H1 (cell line): ENCODE measurements around the gene NDUFV1. TPM values are rescaled to one million over a fixed set of nuclear protein-coding genes. Genes with fewer than 3 reads are reported as not detected.

Experiments used
- CTCF ChIA-PET: fragments of 300-600 bp; sonication (Branson Sonifier 250); formaldehyde crosslinking; loops from one replicate; lab custom pipeline; 2021; ENCODE audit not compliant: partially characterized antibody; lab: Charles Lee
- POLR2A ChIA-PET: fragments of 300-600 bp; sonication (Branson Sonifier 250); formaldehyde crosslinking; loops from one replicate; lab custom pipeline; 2021; ENCODE audit warnings: inconsistent platforms; ENCODE audit not compliant: partially characterized antibody; lab: Charles Lee
- DNase-seq, 2 experiments: peaks; one replicate each; pipeline versions ENCODE4 v3.0.0 to v3.0.0-alpha.2; 2010 to 2022; ENCODE audit warnings: low spot score in 2 of 2, low read depth in 1 of 2, mixed read lengths in 1 of 2
- FAIRE-seq: peaks from 2 replicates; lab custom pipeline; 2011; peaks lifted over from hg19 to GRCh38; lab: Jason Lieb, UNC
- H2AFZ ChIP-seq: 2 replicates; pipeline ENCODE4 v1.8.1; 2012; ENCODE audit warnings: low read length, inconsistent platforms
- H2AK5ac ChIP-seq: 2 replicates; pipeline ENCODE4 v1.6.1; 2013; ENCODE audit warnings: low read depth, low read length
- H2BK120ac ChIP-seq: replicated peaks from 2 replicates; pipeline ENCODE3; 2013; ENCODE audit warnings: low read depth, low read length, inconsistent platforms
- H2BK12ac ChIP-seq: 2 replicates; pipeline ENCODE4 v1.6.1; 2013; ENCODE audit warnings: low read depth, low read length
- H2BK15ac ChIP-seq: 2 replicates; pipeline ENCODE4 v1.6.1; 2013; ENCODE audit warnings: low read length
- H2BK20ac ChIP-seq: 2 replicates; pipeline ENCODE4 v1.6.1; 2013; ENCODE audit warnings: low read length
- H2BK5ac ChIP-seq: 2 replicates; pipeline ENCODE4 v1.6.1; 2013; ENCODE audit warnings: low read depth, low read length
- H3K14ac ChIP-seq: 2 replicates; pipeline ENCODE4 v1.6.1; 2013; ENCODE audit warnings: inconsistent platforms; ENCODE audit not compliant: insufficient read length
- H3K18ac ChIP-seq: 2 replicates; pipeline ENCODE4 v1.6.1; 2013; ENCODE audit warnings: low read length; ENCODE audit errors: extremely low read depth
- H3K23ac ChIP-seq: 2 replicates; pipeline ENCODE4 v1.6.1; 2013; ENCODE audit warnings: inconsistent platforms; ENCODE audit not compliant: insufficient read length
- H3K23me2 ChIP-seq: 2 replicates; pipeline ENCODE4 v1.6.1; 2013; ENCODE audit warnings: low read depth, low read length
- H3K27ac ChIP-seq: 2 replicates; pipeline ENCODE4 v1.6.1; 2011; ENCODE audit warnings: low read depth, low read length, inconsistent platforms
- H3K27me3 ChIP-seq, 4 experiments: replicated peaks in 1 of 4; 1 replicate in 1 of 4; 2 replicates in 3 of 4; pipeline versions ENCODE4 v1.6.1 to v1.8.1; 2011 to 2013; ENCODE audit warnings: low read length in 3 of 4, mild to moderate bottlenecking in 3 of 4, inconsistent platforms in 2 of 4, mixed read lengths in 2 of 4, moderate library complexity in 1 of 4; ENCODE audit not compliant: control insufficient read depth in 3 of 4, insufficient read depth in 3 of 4; ENCODE audit errors: extremely low read depth in 1 of 4
- H3K36me3 ChIP-seq, 4 experiments: 2 replicates each; pipeline versions ENCODE4 v1.6.1 to v1.8.1; 2011 to 2013; ENCODE audit warnings: mild to moderate bottlenecking in 4 of 4, low read length in 3 of 4, moderate library complexity in 2 of 4, control low read depth in 1 of 4, inconsistent platforms in 1 of 4; ENCODE audit not compliant: insufficient read depth in 4 of 4, control insufficient read depth in 2 of 4
- H3K4ac ChIP-seq: replicated peaks from 2 replicates; pipeline ENCODE3; 2013; ENCODE audit warnings: low read length, low read depth, mixed read lengths, inconsistent platforms; ENCODE audit not compliant: insufficient read length
- H3K4me1 ChIP-seq, 4 experiments: replicated peaks in 1 of 4; 1 replicate in 1 of 4; 2 replicates in 3 of 4; pipeline versions ENCODE4 v1.6.1 to v1.8.1; 2011 to 2013; ENCODE audit warnings: low read length in 3 of 4, inconsistent platforms in 2 of 4, mixed read lengths in 1 of 4; ENCODE audit not compliant: insufficient read depth in 4 of 4, control insufficient read depth in 3 of 4
- H3K4me2 ChIP-seq, 2 experiments: 2 replicates each; pipeline versions ENCODE4 v1.6.1 to v1.8.1; 2011 to 2013; ENCODE audit warnings: low read depth in 2 of 2, low read length in 2 of 2, control low read depth in 1 of 2, inconsistent platforms in 1 of 2, mild to moderate bottlenecking in 1 of 2; ENCODE audit not compliant: insufficient read depth in 1 of 2
- H3K4me3 ChIP-seq, 4 experiments: fragments of 200-600, 300-600 bp in 1 of 4; sonication (generic), shearing (Covaris generic), sonication (Bioruptor Twin) in 1 of 4; 2 replicates each; pipeline versions ENCODE4 v1.5.1 to v1.8.1; 2011 to 2016; ENCODE audit warnings: low read length in 4 of 4, low read depth in 3 of 4, control low read depth in 2 of 4, inconsistent platforms in 2 of 4, mild to moderate bottlenecking in 2 of 4, mixed read lengths in 1 of 4, moderate library complexity in 1 of 4; ENCODE audit not compliant: insufficient read depth in 2 of 4; ENCODE audit errors: extremely low read depth in 1 of 4
- H3K56ac ChIP-seq: replicated peaks from 2 replicates; pipeline ENCODE3; 2013; ENCODE audit warnings: low read depth, mild to moderate bottlenecking, mixed read lengths, low read length, inconsistent platforms; ENCODE audit not compliant: insufficient read length
- H3K79me1 ChIP-seq: 2 replicates; pipeline ENCODE4 v1.6.1; 2013; ENCODE audit warnings: low read depth, low read length, control low read depth
- H3K79me2 ChIP-seq, 2 experiments: 2 replicates each; pipeline versions ENCODE4 v1.6.1 to v1.8.1; 2012 to 2013; ENCODE audit warnings: low read length in 2 of 2, mild to moderate bottlenecking in 2 of 2, inconsistent platforms in 1 of 2; ENCODE audit not compliant: insufficient read depth in 2 of 2, control insufficient read depth in 1 of 2
- H3K9ac ChIP-seq, 4 experiments: replicated peaks in 1 of 4; 1 replicate in 1 of 4; 2 replicates in 3 of 4; pipeline versions ENCODE4 v1.6.1 to v1.8.1; 2011 to 2013; ENCODE audit warnings: low read depth in 3 of 4, low read length in 3 of 4, control low read depth in 2 of 4, mild to moderate bottlenecking in 2 of 4, moderate library complexity in 2 of 4, inconsistent platforms in 1 of 4; ENCODE audit errors: extremely low read depth in 1 of 4
- H3K9me3 ChIP-seq, 2 experiments: 2 replicates each; pipeline versions ENCODE4 v1.6.1 to v1.8.1; 2012 to 2013; ENCODE audit warnings: mild to moderate bottlenecking in 2 of 2, moderate library complexity in 2 of 2, control low read depth in 1 of 2, inconsistent platforms in 1 of 2, low read depth in 1 of 2, low read length in 1 of 2, mixed read lengths in 1 of 2; ENCODE audit not compliant: insufficient read depth in 2 of 2
- H4K20me1 ChIP-seq, 2 experiments: replicated peaks in 1 of 2; 2 replicates each; pipeline versions ENCODE3 to v1.8.1; 2011 to 2013; ENCODE audit warnings: inconsistent platforms in 2 of 2, low read length in 2 of 2, mild to moderate bottlenecking in 1 of 2; ENCODE audit not compliant: insufficient read depth in 2 of 2, control insufficient read depth in 1 of 2
- H4K5ac ChIP-seq: 2 replicates; pipeline ENCODE4 v1.6.1; 2013; ENCODE audit warnings: low read length, low read depth, mixed read lengths, inconsistent platforms; ENCODE audit not compliant: insufficient read length
- H4K8ac ChIP-seq: 2 replicates; pipeline ENCODE4 v1.8.0; 2013; ENCODE audit warnings: mild to moderate bottlenecking, moderate library complexity, low read length, inconsistent platforms; ENCODE audit not compliant: insufficient read depth; ENCODE audit errors: extremely low read depth
- H4K91ac ChIP-seq: replicated peaks from 2 replicates; pipeline ENCODE3; 2013; ENCODE audit warnings: low read length, mixed read lengths, inconsistent platforms; ENCODE audit not compliant: insufficient read length
- CEBPB ChIP-seq: IDR thresholded peaks from 2 replicates; pipeline ENCODE4 v1.6.1; 2012; ENCODE audit warnings: low read depth, low read length
- EGR1 ChIP-seq: IDR thresholded peaks from 2 replicates; pipeline ENCODE4 v1.6.1; 2011; ENCODE audit warnings: low read depth, low read length, borderline replicate concordance
- FOSL1 ChIP-seq: IDR thresholded peaks from 2 replicates; pipeline ENCODE4 v1.6.1; 2011; ENCODE audit warnings: mild to moderate bottlenecking, low read depth, low read length, moderate library complexity; ENCODE audit not compliant: insufficient read depth
- HDAC6 ChIP-seq: IDR thresholded peaks from one replicate; pipeline ENCODE4 v1.7.1; 2012; ENCODE audit warnings: low read depth, mild to moderate bottlenecking, inconsistent platforms, low read length, moderate library complexity
- NANOG ChIP-seq: IDR thresholded peaks from 2 replicates; pipeline ENCODE4 v1.6.1; 2011; ENCODE audit warnings: low read length, low read depth, mild to moderate bottlenecking, inconsistent platforms; ENCODE audit not compliant: insufficient read depth, poor library complexity, severe bottlenecking
- POU5F1 ChIP-seq: IDR thresholded peaks from 2 replicates; pipeline ENCODE4 v1.6.1; 2011; ENCODE audit warnings: low read depth, mild to moderate bottlenecking, low read length, moderate library complexity
- TAF1 ChIP-seq: IDR thresholded peaks from 2 replicates; pipeline ENCODE4 v1.6.1; 2011; ENCODE audit warnings: mild to moderate bottlenecking, low read depth, low read length
- TEAD4 ChIP-seq: IDR thresholded peaks from 2 replicates; pipeline ENCODE4 v1.6.1; 2012; ENCODE audit warnings: low read depth, low read length, inconsistent platforms, mixed read lengths
- YY1 ChIP-seq: IDR thresholded peaks from 2 replicates; pipeline ENCODE4 v1.6.1; 2011; ENCODE audit warnings: low read depth, mild to moderate bottlenecking, low read length
- WGBS, 2 experiments: shearing (Covaris generic) in 1 of 2; methylation state at CpG; one replicate each; pipeline versions ENCODE4 v1.1.6 to v1.1.7; 2013 to 2015; ENCODE audit warnings: low lambda C conversion rate in 2 of 2, mixed read lengths in 2 of 2, inconsistent platforms in 1 of 2, low coverage in 1 of 2, missing lambda C conversion rate in 1 of 2; ENCODE audit not compliant: insufficient replicate concordance in 2 of 2, insufficient coverage in 1 of 2, insufficient read length in 1 of 2; ENCODE audit errors: extremely low coverage in 1 of 2, missing lambda C conversion rate in 1 of 2; 5-methylcytosine and 5-hydroxymethylcytosine counted together
- polyA plus RNA-seq, 7 experiments: library from polyadenylated mRNA; depleted of rRNA in 3 of 7; stranded (reverse) in 5 of 7; unstranded in 2 of 7; fragments of >200 nt in 5 of 7; fragments of 200-250 nt in 2 of 7; gene quantifications; 1 replicate in 5 of 7; 2 replicates in 1 of 7; 4 replicates in 1 of 7; pipeline versions ENCODE4 v1.2.1 to v1.2.3, GENCODE V29; 2011 to 2013; ENCODE audit warnings: missing spikeins in 2 of 7, mixed read lengths in 2 of 7
- total RNA-seq: library from RNA; stranded (reverse); fragmentation: NEBNext Ultra II Directional; extraction: Animal tissue kit (Norgen Biotek cat#: 25700); gene quantifications from 2 replicates; pipeline ENCODE4 v1.2.1, GENCODE V29; 2021
- TF ChIP-seq, protein P1 (sequence below): IDR thresholded peaks from 2 replicates; pipeline ENCODE4 v1.6.1; 2012; ENCODE audit warnings: low read length, inconsistent platforms
- TF ChIP-seq, protein P2 (sequence below): IDR thresholded peaks from 2 replicates; pipeline ENCODE4 v1.6.1; 2012; ENCODE audit warnings: inconsistent platforms

The NDUFV1 gene
- total and polyA plus RNA-seq, 2 of the 8 experiments (the other 6 are each of a cell fraction or from before 2014, with no cell fraction given), result 125 to 131 TPM

DNA sequence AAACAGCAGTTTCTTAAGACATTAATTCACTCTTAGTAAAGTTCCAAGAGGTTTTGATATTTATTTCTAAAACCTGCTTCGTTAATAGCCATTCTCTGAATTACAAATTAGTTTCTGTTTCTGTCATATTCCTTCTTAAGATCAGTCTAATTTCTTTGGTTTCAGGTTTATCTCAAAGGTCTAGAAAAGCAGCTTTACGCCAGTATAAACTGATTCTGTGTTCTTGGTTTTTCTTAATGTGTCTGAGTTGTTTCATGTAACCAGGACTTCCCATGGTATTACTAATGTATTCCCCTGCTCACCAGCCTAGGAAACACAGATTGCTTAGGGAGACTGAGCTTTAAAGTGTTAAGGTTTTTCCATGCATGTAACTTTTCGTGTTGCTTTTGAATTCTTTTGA lies 50.6 kb downstream of the NDUFV1 start:
- POLR2A ChIA-PET, result no interaction called here
- no peak overlapping the region for H2BK5ac ChIP-seq
- 59% methylated on average over 3 of the region's 3 CpGs; no CpG with 5 or more reads in 1 of the 2 experiments for WGBS, 2 experiments
- TF ChIP-seq CEBPB (no peak), YY1 (no peak), HDAC6 (no peak), NANOG (no peak), EGR1 (no peak), TAF1 (no peak), POU5F1 (no peak), TEAD4 (no peak), FOSL1 (no peak)
- TF ChIP-seq, protein P1, sequence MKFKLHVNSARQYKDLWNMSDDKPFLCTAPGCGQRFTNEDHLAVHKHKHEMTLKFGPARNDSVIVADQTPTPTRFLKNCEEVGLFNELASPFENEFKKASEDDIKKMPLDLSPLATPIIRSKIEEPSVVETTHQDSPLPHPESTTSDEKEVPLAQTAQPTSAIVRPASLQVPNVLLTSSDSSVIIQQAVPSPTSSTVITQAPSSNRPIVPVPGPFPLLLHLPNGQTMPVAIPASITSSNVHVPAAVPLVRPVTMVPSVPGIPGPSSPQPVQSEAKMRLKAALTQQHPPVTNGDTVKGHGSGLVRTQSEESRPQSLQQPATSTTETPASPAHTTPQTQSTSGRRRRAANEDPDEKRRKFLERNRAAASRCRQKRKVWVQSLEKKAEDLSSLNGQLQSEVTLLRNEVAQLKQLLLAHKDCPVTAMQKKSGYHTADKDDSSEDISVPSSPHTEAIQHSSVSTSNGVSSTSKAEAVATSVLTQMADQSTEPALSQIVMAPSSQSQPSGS, result no peak
- TF ChIP-seq, protein P2, sequence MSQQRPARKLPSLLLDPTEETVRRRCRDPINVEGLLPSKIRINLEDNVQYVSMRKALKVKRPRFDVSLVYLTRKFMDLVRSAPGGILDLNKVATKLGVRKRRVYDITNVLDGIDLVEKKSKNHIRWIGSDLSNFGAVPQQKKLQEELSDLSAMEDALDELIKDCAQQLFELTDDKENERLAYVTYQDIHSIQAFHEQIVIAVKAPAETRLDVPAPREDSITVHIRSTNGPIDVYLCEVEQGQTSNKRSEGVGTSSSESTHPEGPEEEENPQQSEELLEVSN, result no peak

More for the DNA sequence above, 50.6 kb downstream of the NDUFV1 start:
- H3K79me1 ChIP-seq, result no peaks in the 10 kb centered on the region
- H2BK12ac ChIP-seq, result no peak overlapping the region
- H3K79me2 ChIP-seq, result no peaks in the 10 kb centered on the region
- DNase-seq, result no peak
- H3K4me2 ChIP-seq, result no peak overlapping the region
- CTCF ChIA-PET, result interaction anchor here (0.6 to 1.6 kb wide), 5 partner anchors 9 to 21 kb away, joined by 3 to 7 read pairs (median 3); partner anchors contain the start of gene TBX10
- no peak overlapping the region for H2AFZ ChIP-seq
- no peak overlapping the region for H3K9ac ChIP-seq
- no peak overlapping the region for H4K8ac ChIP-seq
- H3K27ac ChIP-seq, result no peak overlapping the region
- no peaks in the 10 kb centered on the region for H4K20me1 ChIP-seq
- H2AK5ac ChIP-seq, result no peak overlapping the region
- FAIRE-seq, result no peak
- H2BK15ac ChIP-seq, result no peak overlapping the region
- no peak overlapping the region for H3K23ac ChIP-seq
- H3K4me3 ChIP-seq, result no peak overlapping the region
- H3K9me3 ChIP-seq, result peaks cover 22 to 25% of the 10 kb centered on the region in 2 experiments
- H4K5ac ChIP-seq, result no peak overlapping the region
- H3K18ac ChIP-seq, result no peak overlapping the region
- H3K4ac ChIP-seq, result no peak overlapping the region
- H3K27me3 ChIP-seq, result no peaks in the 10 kb centered on the region
- no peak overlapping the region for H3K14ac ChIP-seq
- H3K4me1 ChIP-seq, result no peaks in the 10 kb centered on the region
- no peaks in the 10 kb centered on the region for H3K36me3 ChIP-seq
- H3K56ac ChIP-seq, result no peak overlapping the region
- no peak overlapping the region for H2BK20ac ChIP-seq
- no peak overlapping the region for H2BK120ac ChIP-seq
- H3K23me2 ChIP-seq, result no peaks in the 10 kb centered on the region
- H4K91ac ChIP-seq, result no peak overlapping the region
